RWPE1 (cell line): ENCODE measurements around the gene RIC8B.

ENCODE experiments used
- CTCF ChIA-PET: fragments of 350-600 bp; sonication (Branson Sonifier 250); formaldehyde crosslinking; extraction: SDS; loops from one replicate; lab custom pipeline; 2021; lab: Yijun Ruan, JAX
- POLR2A ChIA-PET: fragments of 400-600 bp; formaldehyde crosslinking; extraction: SDS; loops from one replicate; lab custom pipeline; 2020; ENCODE audit warnings: antibody characterized with exemption; ENCODE audit not compliant: low non-redundant PET; lab: Yijun Ruan, JAX
- DNase-seq: peaks from one replicate; pipeline ENCODE4 v3.0.0; 2012; ENCODE audit warnings: low spot score
- H3K27ac ChIP-seq: fragments of 450-650 bp; 2 replicates; pipeline ENCODE4 v1.5.1; 2017
- TF ChIP-seq, protein P1 (sequence below): fragments of 450-650 bp; conservative IDR thresholded peaks from 2 replicates; pipeline ENCODE4 v1.5.1; 2017; ENCODE audit warnings: low read depth, mild to moderate bottlenecking

The RIC8B gene

GRCh38 chr12:106867651-106868050 lies 93.2 kb downstream of the RIC8B start:
- CTCF ChIA-PET, result no interaction called here
- TF ChIP-seq, protein P1, sequence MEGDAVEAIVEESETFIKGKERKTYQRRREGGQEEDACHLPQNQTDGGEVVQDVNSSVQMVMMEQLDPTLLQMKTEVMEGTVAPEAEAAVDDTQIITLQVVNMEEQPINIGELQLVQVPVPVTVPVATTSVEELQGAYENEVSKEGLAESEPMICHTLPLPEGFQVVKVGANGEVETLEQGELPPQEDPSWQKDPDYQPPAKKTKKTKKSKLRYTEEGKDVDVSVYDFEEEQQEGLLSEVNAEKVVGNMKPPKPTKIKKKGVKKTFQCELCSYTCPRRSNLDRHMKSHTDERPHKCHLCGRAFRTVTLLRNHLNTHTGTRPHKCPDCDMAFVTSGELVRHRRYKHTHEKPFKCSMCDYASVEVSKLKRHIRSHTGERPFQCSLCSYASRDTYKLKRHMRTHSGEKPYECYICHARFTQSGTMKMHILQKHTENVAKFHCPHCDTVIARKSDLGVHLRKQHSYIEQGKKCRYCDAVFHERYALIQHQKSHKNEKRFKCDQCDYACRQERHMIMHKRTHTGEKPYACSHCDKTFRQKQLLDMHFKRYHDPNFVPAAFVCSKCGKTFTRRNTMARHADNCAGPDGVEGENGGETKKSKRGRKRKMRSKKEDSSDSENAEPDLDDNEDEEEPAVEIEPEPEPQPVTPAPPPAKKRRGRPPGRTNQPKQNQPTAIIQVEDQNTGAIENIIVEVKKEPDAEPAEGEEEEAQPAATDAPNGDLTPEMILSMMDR, result no peak
- DNase-seq, result no peak
- H3K27ac ChIP-seq, result no peak overlapping the region
- POLR2A ChIA-PET, result no interaction called here

- no peak overlapping the region for H3K27ac ChIP-seq
- ChIA-PET CTCF (interaction anchor here (0.7 kb wide), 1 partner anchor 262 kb away, joined by 3 read pairs; no protein-coding TSS in a partner anchor), POLR2A (no interaction called here)
- DNase-seq, result no peak
- TF ChIP-seq, protein P1, result no peak
These were observed 94.7 kb downstream of the RIC8B start for GRCh38 chr12:106868982-106869700.

- ChIA-PET POLR2A (no interaction called here), CTCF (no interaction called here)
- no peak for DNase-seq
- no peak overlapping the region for H3K27ac ChIP-seq
- TF ChIP-seq, protein P1, result no peak
These were observed 95.6 kb downstream of the RIC8B start for GRCh38 chr12:106870116-106870515.

DNA sequence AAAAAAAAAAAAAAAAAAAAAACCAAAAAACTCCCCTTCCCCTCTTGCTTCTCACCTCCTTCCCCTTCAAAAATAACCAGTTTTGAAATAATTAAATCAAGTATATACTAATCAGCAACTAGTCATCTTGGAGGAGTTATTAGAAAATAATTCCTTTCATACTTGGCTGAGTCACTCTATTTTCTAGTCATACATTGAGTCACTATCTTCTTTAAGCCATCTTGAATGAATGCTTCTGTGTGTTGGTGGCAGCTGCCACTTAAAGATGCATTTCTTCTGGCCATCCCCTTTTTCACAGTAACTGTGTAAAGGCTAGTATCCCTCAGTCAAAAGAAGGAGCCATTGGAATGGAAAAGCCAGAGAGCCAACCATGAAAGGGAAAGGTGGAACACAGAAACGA lies 97.0 kb downstream of the RIC8B start:
- H3K27ac ChIP-seq, result no peak overlapping the region
- DNase-seq, result peak; percentile 14
- TF ChIP-seq, protein P1, result no peak
- CTCF ChIA-PET, result interaction anchor here (0.6 to 1.3 kb wide), 2 partner anchors 48 to 735 kb away, joined by 3 to 6 read pairs; no protein-coding TSS in a partner anchor
- POLR2A ChIA-PET, result no interaction called here

GRCh38 chr12:106873983-106874382 lies 99.5 kb downstream of the RIC8B start:
- ChIA-PET CTCF (no interaction called here), POLR2A (interaction anchor here (0.5 kb wide), 1 partner anchor 1554 kb away, joined by 3 read pairs; no protein-coding TSS in a partner anchor)
- DNase-seq, result no peak
- TF ChIP-seq, protein P1, result no peak
- no peak overlapping the region for H3K27ac ChIP-seq

DNA sequence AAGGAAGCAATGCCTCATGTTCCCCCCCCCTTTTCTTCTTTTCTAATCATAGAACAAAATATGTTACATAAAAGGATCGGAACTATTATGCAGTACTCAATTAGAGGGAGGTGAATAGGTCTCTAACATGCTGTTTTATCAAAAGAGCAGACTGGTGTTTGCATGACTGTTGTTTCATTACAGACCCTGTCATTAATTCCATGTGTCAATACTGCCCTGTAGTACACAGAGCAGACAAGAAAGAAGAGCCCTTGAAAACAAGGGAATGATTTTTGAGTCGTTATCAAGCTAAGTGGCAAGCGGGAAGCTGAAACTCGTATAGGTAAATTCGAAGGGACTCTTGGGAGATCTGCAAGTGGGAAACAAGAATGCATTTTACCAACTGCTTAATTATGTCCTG lies 104.3 kb downstream of the RIC8B start:
- TF ChIP-seq, protein P1, result no peak
- POLR2A ChIA-PET, result no interaction called here
- CTCF ChIA-PET, result no interaction called here
- no peak for DNase-seq
- H3K27ac ChIP-seq, result no peak overlapping the region
